Fibroblast of lung (primary cell): ENCODE measurements around the gene ZC3H7B. TPM values are rescaled to one million over a fixed set of nuclear protein-coding genes. Genes with fewer than 3 reads are reported as not detected.

Experiments used
- DNase-seq, 2 donors: peaks; one replicate each; pipeline versions ENCODE4 v3.0.0 to v3.0.0-alpha.2; 2010; ENCODE audit warnings: low read depth in 2 of 2
- H2AFZ ChIP-seq: 2 replicates; pipeline ENCODE4 v1.5.1; 2012; ENCODE audit warnings: low read length, control low read depth, inconsistent platforms
- H3K27ac ChIP-seq: 2 replicates; pipeline ENCODE4 v1.5.1; 2011; ENCODE audit warnings: low read length, control low read depth; ENCODE audit not compliant: insufficient read depth
- H3K27me3 ChIP-seq: 2 replicates; pipeline ENCODE4 v1.5.1; 2011; ENCODE audit warnings: mild to moderate bottlenecking, low read length; ENCODE audit not compliant: control insufficient read depth, insufficient read depth
- H3K36me3 ChIP-seq: 2 replicates; pipeline ENCODE4 v1.5.1; 2011; ENCODE audit warnings: low read length; ENCODE audit not compliant: control insufficient read depth, insufficient read depth
- H3K4me1 ChIP-seq: 2 replicates; pipeline ENCODE4 v1.5.1; 2011; ENCODE audit warnings: low read length; ENCODE audit not compliant: control insufficient read depth, insufficient read depth; ENCODE audit errors: extremely low read depth
- H3K4me2 ChIP-seq: 2 replicates; pipeline ENCODE4 v1.5.1; 2011; ENCODE audit warnings: low read length, control low read depth; ENCODE audit not compliant: insufficient read depth; ENCODE audit errors: extremely low read depth
- H3K4me3 ChIP-seq, 4 experiments: fragments of 200-600 bp in 1 of 4; sonication (generic) in 1 of 4; replicated peaks in 1 of 4; 2 replicates each; pipeline ENCODE4 v1.5.1; 2011 to 2016; ENCODE audit warnings: low read length in 4 of 4, low read depth in 3 of 4, mild to moderate bottlenecking in 3 of 4, control low read depth in 2 of 4, inconsistent platforms in 1 of 4, mixed read lengths in 1 of 4; ENCODE audit not compliant: insufficient read depth in 1 of 4; ENCODE audit errors: control extremely low read depth in 1 of 4
- H3K79me2 ChIP-seq: 2 replicates; pipeline ENCODE4 v1.5.1; 2012; ENCODE audit warnings: mild to moderate bottlenecking, low read length, inconsistent platforms; ENCODE audit not compliant: control insufficient read depth, insufficient read depth
- H3K9ac ChIP-seq: 2 replicates; pipeline ENCODE4 v1.5.1; 2011; ENCODE audit warnings: mild to moderate bottlenecking, low read length, control low read depth; ENCODE audit not compliant: insufficient read depth
- H3K9me3 ChIP-seq: 2 replicates; pipeline ENCODE4 v1.5.1; 2012; ENCODE audit warnings: low read depth, low read length; ENCODE audit not compliant: control insufficient read depth, insufficient read depth
- H4K20me1 ChIP-seq: 2 replicates; pipeline ENCODE4 v1.5.1; 2011; ENCODE audit warnings: low read length; ENCODE audit not compliant: control insufficient read depth, insufficient read depth; ENCODE audit errors: extremely low read depth
- CTCF ChIP-seq, 2 donors: IDR thresholded peaks in 1 of 2; conservative IDR thresholded peaks in 1 of 2; 1 replicate in 1 of 2; 2 replicates in 1 of 2; pipeline ENCODE4 v1.5.1; 2011 to 2012; ENCODE audit warnings: low read length in 2 of 2, control low read depth in 1 of 2, inconsistent platforms in 1 of 2, low read depth in 1 of 2, mild to moderate bottlenecking in 1 of 2
- EZH2 ChIP-seq: IDR thresholded peaks from 2 replicates; pipeline ENCODE4 v1.5.1; 2012; ENCODE audit warnings: low read length, control low read depth, mild to moderate bottlenecking; ENCODE audit errors: missing control alignments
- polyA plus RNA-seq, 2 donors: library from polyadenylated mRNA; depleted of rRNA in 1 of 2; stranded (reverse) in 1 of 2; unstranded in 1 of 2; fragments of >200 nt; gene quantifications; 2 replicates each; pipeline ENCODE4 v1.2.1, GENCODE V29; 2011 to 2012; ENCODE audit warnings: missing spikeins in 1 of 2
- total RNA-seq: library from RNA; depleted of rRNA; stranded (reverse); fragments of >200 nt; gene quantifications from 2 replicates; pipeline ENCODE4 v1.2.1, GENCODE V29; 2014

Gene ZC3H7B
- total and polyA plus RNA-seq, 2 donors (not counting 1 experiment from before 2014, with no cell fraction given), result 30.6 to 64.4 TPM

GRCh38 chr22:41344189-41344788 is 43.0 kb downstream of the ZC3H7B start:
- no peak overlapping the region for H2AFZ ChIP-seq
- no peak overlapping the region for H3K9ac ChIP-seq
- H3K27me3 ChIP-seq, result no peaks in the 10 kb centered on the region
- TF ChIP-seq EZH2, result no peak
- no peak for TF ChIP-seq CTCF (conservative IDR thresholded peaks at IDR 0.05 in 1 of 2, IDR thresholded peaks at IDR 0.05 in 1 of 2; ENCODE audit: low read depth in 1 of 2, low read length in 2 of 2)
- no peak overlapping the region for H3K4me3 ChIP-seq
- H3K4me2 ChIP-seq, result no peak overlapping the region
- H4K20me1 ChIP-seq, result no peaks in the 10 kb centered on the region
- H3K9me3 ChIP-seq, result no peaks in the 10 kb centered on the region
- DNase-seq, result no peak
- H3K79me2 ChIP-seq, result no peaks in the 10 kb centered on the region
- no peak overlapping the region for H3K27ac ChIP-seq
- H3K36me3 ChIP-seq, result peaks cover 57% of the 10 kb centered on the region
- H3K4me1 ChIP-seq, result no peaks in the 10 kb centered on the region

GRCh38 chr22:41345807-41346335 is 44.5 kb downstream of the ZC3H7B start:
- no peaks in the 10 kb centered on the region for H3K27me3 ChIP-seq
- H3K4me3 ChIP-seq, result no peak overlapping the region
- H3K36me3 ChIP-seq, result peaks cover 58% of the 10 kb centered on the region
- peaks cover 10% of the 10 kb centered on the region for H3K4me1 ChIP-seq
- H3K9ac ChIP-seq, result no peak overlapping the region
- H3K4me2 ChIP-seq, result no peak overlapping the region
- no peaks in the 10 kb centered on the region for H3K9me3 ChIP-seq
- TF ChIP-seq EZH2 (no peak), CTCF (conservative IDR thresholded peaks at IDR 0.05 in 1 of 2, IDR thresholded peaks at IDR 0.05 in 1 of 2; ENCODE audit: low read depth in 1 of 2, low read length in 2 of 2) (no peak)
- H4K20me1 ChIP-seq, result no peaks in the 10 kb centered on the region
- no peak overlapping the region for H2AFZ ChIP-seq
- H3K79me2 ChIP-seq, result no peaks in the 10 kb centered on the region
- no peak for DNase-seq
- no peak overlapping the region for H3K27ac ChIP-seq

GRCh38 chr22:41347066-41347859 is 45.9 kb downstream of the ZC3H7B start:
- Histone ChIP-seq H3K36me3 (peaks cover 60% of the 10 kb centered on the region), H3K27me3 (no peaks in the 10 kb centered on the region), H3K79me2 (no peaks in the 10 kb centered on the region), H4K20me1 (no peaks in the 10 kb centered on the region), H3K4me3 (no peak overlapping the region), H3K27ac (no peak overlapping the region), H3K4me2 (no peak overlapping the region), H3K4me1 (peaks cover 15% of the 10 kb centered on the region), H3K9ac (no peak overlapping the region), H3K9me3 (no peaks in the 10 kb centered on the region), H2AFZ (no peak overlapping the region)
- DNase-seq, result no peak
- TF ChIP-seq EZH2 (no peak), CTCF (conservative IDR thresholded peaks at IDR 0.05 in 1 of 2, IDR thresholded peaks at IDR 0.05 in 1 of 2; ENCODE audit: low read depth in 1 of 2, low read length in 2 of 2) (no peak)
